SK-N-SH treated with all-trans-retinoic acid at 6 μM for 48 hours (cell line): ENCODE results near the gene TFCP2L1.

Experiments
- ATAC-seq: fragments of 200-7000 bp; cut with Tn5 transposase; 3 replicates; pipeline ENCODE4 v1.9.1; 2020; ENCODE audit warnings: mild to moderate bottlenecking, moderate library complexity
- ARNTL ChIP-seq: fragments of 450-650 bp; formaldehyde crosslinking; IDR thresholded peaks from 2 replicates; pipeline ENCODE4 v1.5.0; 2020; ENCODE audit warnings: low read depth, mild to moderate bottlenecking, moderate library complexity, borderline replicate concordance
- CSDC2 ChIP-seq: fragments of 250-450 bp; sonication (Bioruptor Pico); IDR thresholded peaks from 2 replicates; pipeline ENCODE4 v1.5.0; 2020; ENCODE audit warnings: mild to moderate bottlenecking, moderate library complexity
- CSRNP3 ChIP-seq: fragments of 250-450 bp; sonication (Bioruptor Pico); IDR thresholded peaks from 2 replicates; pipeline ENCODE4 v1.5.1; 2021; ENCODE audit warnings: mild to moderate bottlenecking, moderate library complexity
- ESRRG ChIP-seq: fragments of 250-450 bp; sonication (Bioruptor Pico); IDR thresholded peaks from 2 replicates; pipeline ENCODE4 v1.6.1; 2021; ENCODE audit warnings: mild to moderate bottlenecking
- ISL1 ChIP-seq: fragments of 250-450 bp; sonication (Bioruptor Pico); IDR thresholded peaks from 2 replicates; pipeline ENCODE4 v2.1.2; 2022; ENCODE audit warnings: mild to moderate bottlenecking, moderate library complexity
- OSR1 ChIP-seq: fragments of 250-450 bp; sonication (Bioruptor Pico); IDR thresholded peaks from 2 replicates; pipeline ENCODE4 v1.8.0; 2022; ENCODE audit warnings: moderate library complexity, mild to moderate bottlenecking, inconsistent platforms
- PATZ1 ChIP-seq: fragments of 250-450 bp; sonication (Bioruptor Pico); IDR thresholded peaks from 2 replicates; pipeline ENCODE4 v1.8.0; 2020; ENCODE audit warnings: mild to moderate bottlenecking, moderate library complexity, borderline replicate concordance
- PPARA ChIP-seq: fragments of 250-450 bp; sonication (Bioruptor Pico); IDR thresholded peaks from 2 replicates; pipeline ENCODE4 v1.5.0; 2020; ENCODE audit warnings: mild to moderate bottlenecking, borderline replicate concordance
- TOX ChIP-seq: fragments of 250-450 bp; sonication (Bioruptor Pico); IDR thresholded peaks from 2 replicates; pipeline ENCODE4 v1.8.0; 2021; ENCODE audit warnings: mild to moderate bottlenecking, moderate library complexity, borderline replicate concordance
- ZC3H10 ChIP-seq: fragments of 250-450 bp; sonication (Bioruptor Pico); IDR thresholded peaks from 2 replicates; pipeline ENCODE4 v1.5.1; 2021; ENCODE audit warnings: mild to moderate bottlenecking, moderate library complexity
- ZFP3 ChIP-seq: fragments of 250-450 bp; sonication (Bioruptor Pico); IDR thresholded peaks from 2 replicates; pipeline ENCODE4 v1.5.0; 2020; ENCODE audit warnings: mild to moderate bottlenecking, moderate library complexity
- ZFP30 ChIP-seq: fragments of 450-650 bp; formaldehyde crosslinking; IDR thresholded peaks from 2 replicates; pipeline ENCODE4 v1.5.0; 2022; ENCODE audit warnings: mild to moderate bottlenecking, moderate library complexity
- ZNF70 ChIP-seq: fragments of 450-650 bp; formaldehyde crosslinking; IDR thresholded peaks from 2 replicates; pipeline ENCODE4 v1.5.0; 2020; ENCODE audit warnings: mild to moderate bottlenecking, moderate library complexity
- ZNF8 ChIP-seq: fragments of 450-650 bp; formaldehyde crosslinking; IDR thresholded peaks from 2 replicates; pipeline ENCODE4 v1.5.0; 2020; ENCODE audit warnings: mild to moderate bottlenecking, moderate library complexity
- TF ChIP-seq, protein P1 (sequence below): fragments of 250-450 bp; sonication (Bioruptor Pico); IDR thresholded peaks from 2 replicates; pipeline ENCODE4 v1.5.1; 2020; ENCODE audit warnings: low read depth, mild to moderate bottlenecking, moderate library complexity
- TF ChIP-seq, protein P2 (sequence below): fragments of 250-450 bp; sonication (Bioruptor Pico); IDR thresholded peaks from 2 replicates; pipeline ENCODE4 v1.8.0; 2021; ENCODE audit warnings: low read depth, mild to moderate bottlenecking, moderate library complexity, borderline replicate concordance
- TF ChIP-seq, protein P3 (sequence below): fragments of 250-450 bp; sonication (Bioruptor Pico); IDR thresholded peaks from 2 replicates; pipeline ENCODE4 v1.5.0; 2020; ENCODE audit warnings: mild to moderate bottlenecking, moderate library complexity

TFCP2L1 gene

GRCh38 chr2:121237336-121237979 is 47.5 kb downstream of the TFCP2L1 start:
- ATAC-seq, result no peak
- TF ChIP-seq ZC3H10 (CRISPR knock-in tag) (no peak), ZNF8 (CRISPR knock-in tag) (no peak), CSRNP3 (CRISPR knock-in tag) (no peak), ZFP30 (CRISPR knock-in tag) (no peak), ZFP3 (no peak), PPARA (CRISPR knock-in tag) (no peak), ISL1 (CRISPR knock-in tag) (no peak), TOX (CRISPR knock-in tag) (no peak), ZNF70 (CRISPR knock-in tag) (no peak), ARNTL (CRISPR knock-in tag) (no peak)
- TF ChIP-seq, protein P1, sequence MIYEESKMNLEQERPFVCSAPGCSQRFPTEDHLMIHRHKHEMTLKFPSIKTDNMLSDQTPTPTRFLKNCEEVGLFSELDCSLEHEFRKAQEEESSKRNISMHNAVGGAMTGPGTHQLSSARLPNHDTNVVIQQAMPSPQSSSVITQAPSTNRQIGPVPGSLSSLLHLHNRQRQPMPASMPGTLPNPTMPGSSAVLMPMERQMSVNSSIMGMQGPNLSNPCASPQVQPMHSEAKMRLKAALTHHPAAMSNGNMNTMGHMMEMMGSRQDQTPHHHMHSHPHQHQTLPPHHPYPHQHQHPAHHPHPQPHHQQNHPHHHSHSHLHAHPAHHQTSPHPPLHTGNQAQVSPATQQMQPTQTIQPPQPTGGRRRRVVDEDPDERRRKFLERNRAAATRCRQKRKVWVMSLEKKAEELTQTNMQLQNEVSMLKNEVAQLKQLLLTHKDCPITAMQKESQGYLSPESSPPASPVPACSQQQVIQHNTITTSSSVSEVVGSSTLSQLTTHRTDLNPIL (CRISPR knock-in tag), result no peak

DNA sequence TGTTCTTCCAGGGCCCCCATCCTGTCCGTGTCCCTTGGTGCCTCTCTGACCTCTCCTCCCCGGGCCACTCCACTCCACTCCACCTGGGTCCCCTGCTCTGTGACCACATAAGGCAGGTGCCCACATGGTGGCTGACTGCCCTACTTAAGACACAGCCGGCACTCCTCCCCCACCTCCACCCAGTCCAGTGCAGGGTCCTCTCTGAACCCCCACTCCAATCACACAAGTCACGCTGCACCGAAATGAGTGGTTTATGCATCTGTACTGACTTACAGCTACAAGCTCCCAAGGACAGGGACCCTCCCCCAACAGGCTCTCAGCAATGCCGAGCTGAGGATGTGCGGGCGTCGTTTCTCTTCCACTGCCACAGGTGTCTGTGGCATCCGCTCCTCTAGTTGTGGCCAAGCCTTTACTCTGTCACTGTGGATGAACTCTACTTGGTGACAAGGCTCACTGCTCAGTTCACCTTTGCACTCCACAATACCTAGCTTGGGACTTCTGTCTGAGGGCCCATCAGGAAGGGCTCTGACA is 48.3 kb downstream of the TFCP2L1 start:
- no peak for ATAC-seq
- TF ChIP-seq ESRRG (CRISPR knock-in tag), result no peak
- TF ChIP-seq OSR1 (CRISPR knock-in tag), result no peak
- TF ChIP-seq ZFP30 (CRISPR knock-in tag), result no peak
- no peak for TF ChIP-seq PATZ1 (CRISPR knock-in tag)
- no peak for TF ChIP-seq PPARA (CRISPR knock-in tag)
- TF ChIP-seq, all 23 proteins: peak for 0

GRCh38 chr2:121236101-121236640 is 48.8 kb downstream of the TFCP2L1 start:
- TF ChIP-seq OSR1 (CRISPR knock-in tag) (no peak), CSDC2 (CRISPR knock-in tag) (no peak), ZNF8 (CRISPR knock-in tag) (no peak), ZNF70 (CRISPR knock-in tag) (no peak), CSRNP3 (CRISPR knock-in tag) (no peak), ZC3H10 (CRISPR knock-in tag) (no peak), PPARA (CRISPR knock-in tag) (no peak), ZFP3 (no peak)
- TF ChIP-seq, protein P2, sequence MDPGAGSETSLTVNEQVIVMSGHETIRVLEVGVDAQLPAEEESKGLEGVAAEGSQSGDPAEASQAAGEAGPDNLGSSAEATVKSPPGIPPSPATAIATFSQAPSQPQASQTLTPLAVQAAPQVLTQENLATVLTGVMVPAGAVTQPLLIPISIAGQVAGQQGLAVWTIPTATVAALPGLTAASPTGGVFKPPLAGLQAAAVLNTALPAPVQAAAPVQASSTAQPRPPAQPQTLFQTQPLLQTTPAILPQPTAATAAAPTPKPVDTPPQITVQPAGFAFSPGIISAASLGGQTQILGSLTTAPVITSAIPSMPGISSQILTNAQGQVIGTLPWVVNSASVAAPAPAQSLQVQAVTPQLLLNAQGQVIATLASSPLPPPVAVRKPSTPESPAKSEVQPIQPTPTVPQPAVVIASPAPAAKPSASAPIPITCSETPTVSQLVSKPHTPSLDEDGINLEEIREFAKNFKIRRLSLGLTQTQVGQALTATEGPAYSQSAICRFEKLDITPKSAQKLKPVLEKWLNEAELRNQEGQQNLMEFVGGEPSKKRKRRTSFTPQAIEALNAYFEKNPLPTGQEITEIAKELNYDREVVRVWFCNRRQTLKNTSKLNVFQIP (CRISPR knock-in tag), result no peak
- TF ChIP-seq, protein P3, sequence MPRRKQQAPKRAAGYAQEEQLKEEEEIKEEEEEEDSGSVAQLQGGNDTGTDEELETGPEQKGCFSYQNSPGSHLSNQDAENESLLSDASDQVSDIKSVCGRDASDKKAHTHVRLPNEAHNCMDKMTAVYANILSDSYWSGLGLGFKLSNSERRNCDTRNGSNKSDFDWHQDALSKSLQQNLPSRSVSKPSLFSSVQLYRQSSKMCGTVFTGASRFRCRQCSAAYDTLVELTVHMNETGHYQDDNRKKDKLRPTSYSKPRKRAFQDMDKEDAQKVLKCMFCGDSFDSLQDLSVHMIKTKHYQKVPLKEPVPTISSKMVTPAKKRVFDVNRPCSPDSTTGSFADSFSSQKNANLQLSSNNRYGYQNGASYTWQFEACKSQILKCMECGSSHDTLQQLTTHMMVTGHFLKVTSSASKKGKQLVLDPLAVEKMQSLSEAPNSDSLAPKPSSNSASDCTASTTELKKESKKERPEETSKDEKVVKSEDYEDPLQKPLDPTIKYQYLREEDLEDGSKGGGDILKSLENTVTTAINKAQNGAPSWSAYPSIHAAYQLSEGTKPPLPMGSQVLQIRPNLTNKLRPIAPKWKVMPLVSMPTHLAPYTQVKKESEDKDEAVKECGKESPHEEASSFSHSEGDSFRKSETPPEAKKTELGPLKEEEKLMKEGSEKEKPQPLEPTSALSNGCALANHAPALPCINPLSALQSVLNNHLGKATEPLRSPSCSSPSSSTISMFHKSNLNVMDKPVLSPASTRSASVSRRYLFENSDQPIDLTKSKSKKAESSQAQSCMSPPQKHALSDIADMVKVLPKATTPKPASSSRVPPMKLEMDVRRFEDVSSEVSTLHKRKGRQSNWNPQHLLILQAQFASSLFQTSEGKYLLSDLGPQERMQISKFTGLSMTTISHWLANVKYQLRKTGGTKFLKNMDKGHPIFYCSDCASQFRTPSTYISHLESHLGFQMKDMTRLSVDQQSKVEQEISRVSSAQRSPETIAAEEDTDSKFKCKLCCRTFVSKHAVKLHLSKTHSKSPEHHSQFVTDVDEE (CRISPR knock-in tag), result no peak
- ATAC-seq, result no peak
